Ovary (tissue), 9 donors: ENCODE data around the gene PHLDA2. TPM values are rescaled to one million over a fixed set of nuclear protein-coding genes. Genes with fewer than 3 reads are reported as not detected.

Experiments
- DNase-seq, 5 donors: peaks; one replicate each; pipeline ENCODE4 v3.0.0-alpha.2; 2019 to 2020
- H3K27ac ChIP-seq, 2 donors: fragments of 200-600 bp; one replicate each; pipeline versions ENCODE4 v1.5.1 to v1.8.0; 2019 to 2022
- H3K27me3 ChIP-seq: fragments of 200-600 bp; one replicate; pipeline ENCODE4 v1.8.0; 2022
- H3K36me3 ChIP-seq: fragments of 200-600 bp; sonication (generic); one replicate; pipeline ENCODE4 v1.5.1; 2019
- H3K4me1 ChIP-seq: one replicate; pipeline ENCODE4 v1.8.1; 2013; ENCODE audit warnings: mild to moderate bottlenecking, moderate library complexity; ENCODE audit not compliant: insufficient read depth
- H3K4me3 ChIP-seq: fragments of 200-600 bp; sonication (generic); one replicate; pipeline ENCODE4 v1.5.1; 2017
- H3K9me3 ChIP-seq, 2 donors: fragments of 200-600 bp in 1 of 2; sonication (generic) in 1 of 2; one replicate each; pipeline versions ENCODE4 v1.5.1 to v1.8.1; 2013 to 2019; ENCODE audit warnings: mild to moderate bottlenecking in 1 of 2, moderate library complexity in 1 of 2
- CTCF ChIP-seq, 3 donors: fragments of 450-650 bp in 2 of 3; fragments of 200-600 bp in 1 of 3; IDR thresholded peaks; one replicate each; pipeline versions ENCODE4 v1.5.1 to v1.8.0; 2016 to 2022; ENCODE audit warnings: antibody characterized with exemption in 3 of 3, mild to moderate bottlenecking in 1 of 3
- EP300 ChIP-seq: sonication (generic); formaldehyde crosslinking; IDR thresholded peaks from one replicate; pipeline ENCODE4 v1.6.1; 2017; ENCODE audit warnings: antibody characterized with exemption
- POLR2A ChIP-seq: fragments of 450-650 bp; IDR thresholded peaks from one replicate; pipeline ENCODE4 v1.6.1; 2017; ENCODE audit warnings: antibody characterized with exemption, mild to moderate bottlenecking, moderate library complexity
- WGBS, 3 donors: extraction: QIAGEN DNeasy Blood & Tissue Kit in 1 of 3; methylation state at CpG; one replicate each; pipeline versions ENCODE4 v1.1.5 to v1.1.7; 2013 to 2017; 5-methylcytosine and 5-hydroxymethylcytosine counted together
- intact Hi-C, 4 donors: fragments of 100-400 bp; cut with DNase I; formaldehyde crosslinking; loops; one replicate each; pipeline versions ENCODE4 v1.11.0 to v1.15.1; 2022 to 2023
- polyA plus RNA-seq, 2 donors: library from polyadenylated mRNA; stranded (reverse); fragments of 200-250 nt in 1 of 2; fragments of 350-450 nt in 1 of 2; fragmentation: Illumina TruSeq in 1 of 2; extraction: RNeasy Lipid Tissue Mini Kit (QIAGEN cat#74804) in 1 of 2; gene quantifications; one replicate each; pipeline ENCODE4 v1.2.3, GENCODE V29; 2013 to 2014
- total RNA-seq, 7 donors: library from RNA; depleted of rRNA in 2 of 7; stranded (reverse); fragments of >200 nt in 2 of 7; fragmentation: NEBNext Ultra II Directional in 3 of 7; extraction: Animal tissue kit (Norgen Biotek cat#: 25700) in 3 of 7; gene quantifications; one replicate each; pipeline versions ENCODE4 v1.1.0 to v1.2.4, GENCODE V29; 2016 to 2023
- donor health status: DM: no; HTN: no; CAD: no; lungs with moderate emphysema.
- donor health status: DM: no; HTN: no; CAD: no.
- donor health status: Bipolar disorder and iron deficiency.
- donor health status: DM: yes; HTN: yes; CAD: no.
- donor health status: DM: no; HTN: no; CAD: no.
- donor health status: DM: yes; HTN: yes; CAD: no.

PHLDA2 gene
- total and polyA plus RNA-seq, 9 donors, result 0.60 to 11.3 (median 1.7) TPM; not detected in 1

GRCh38 chr11:2945031-2945756, 16.0 kb upstream of the PHLDA2 start:
- peak; percentile 87 to 93 (median 88) for DNase-seq
- 3% methylated on average over 16 of the region's 16 CpGs for WGBS, 3 donors
- Histone ChIP-seq H3K9me3 (no peaks in the 10 kb centered on the region), H3K27me3 (no peaks in the 10 kb centered on the region), H3K4me3 (peak overlapping the region; percentile 27), H3K27ac (peak overlapping the region in 1 of 2 donors; percentile 41), H3K36me3 (no peaks in the 10 kb centered on the region), H3K4me1 (peaks cover 9% of the 10 kb centered on the region)
- TF ChIP-seq CTCF (IDR thresholded peaks at IDR 0.05), result no peak
- no peak for TF ChIP-seq EP300
- no peak for TF ChIP-seq POLR2A
- intact Hi-C loops, result no loop called here

GRCh38 chr11:2944530-2944929, 15.3 kb upstream of the PHLDA2 start:
- no peaks in the 10 kb centered on the region for H3K9me3 ChIP-seq
- 76 to 88% (median 80%) methylated on average over 18 to 24 of the region's 24 CpGs for whole genome bisulfite sequencing, 3 donors
- intact Hi-C loops, result no loop called here
- TF ChIP-seq EP300 (no peak), POLR2A (no peak), CTCF (IDR thresholded peaks at IDR 0.05) (no peak)
- no peaks in the 10 kb centered on the region for H3K27me3 ChIP-seq
- H3K4me1 ChIP-seq, result peaks cover 11% of the 10 kb centered on the region
- H3K27ac ChIP-seq, result no peak overlapping the region
- no peaks in the 10 kb centered on the region for H3K36me3 ChIP-seq
- peak in 1 of 5 donors; percentile 38 for DNase-seq
- H3K4me3 ChIP-seq, result no peak overlapping the region

- Histone ChIP-seq H3K27me3 (no peaks in the 10 kb centered on the region), H3K9me3 (no peaks in the 10 kb centered on the region), H3K4me3 (no peak overlapping the region), H3K27ac (no peak overlapping the region), H3K36me3 (no peaks in the 10 kb centered on the region), H3K4me1 (peaks cover 11% of the 10 kb centered on the region)
- TF ChIP-seq POLR2A, result no peak
- no peak for TF ChIP-seq CTCF (IDR thresholded peaks at IDR 0.05)
- no peak for TF ChIP-seq EP300
- peak in 1 of 5 donors; percentile 41 for DNase-seq
- intact Hi-C loops, result no loop called here
- 61 to 76% (median 70%) methylated on average over 11 to 12 of the region's 12 CpGs for WGBS, 3 donors
These were observed 14.5 kb upstream of the PHLDA2 start for GRCh38 chr11:2943711-2944118.

GRCh38 chr11:2942872-2943710, 13.9 kb upstream of the PHLDA2 start:
- H3K27ac ChIP-seq, result no peak overlapping the region
- no peak for DNase-seq

More at GRCh38 chr11:2942872-2943710, 13.9 kb upstream of the PHLDA2 start:
- Histone ChIP-seq H3K27me3 (no peaks in the 10 kb centered on the region), H3K9me3 (no peaks in the 10 kb centered on the region), H3K36me3 (no peaks in the 10 kb centered on the region), H3K4me1 (peaks cover 11% of the 10 kb centered on the region), H3K4me3 (no peak overlapping the region)
- no peak for TF ChIP-seq POLR2A
- no peak for TF ChIP-seq EP300
- TF ChIP-seq CTCF (IDR thresholded peaks at IDR 0.05), result no peak
- intact Hi-C loops, result no loop called here
- 72 to 79% (median 78%) methylated on average over 15 of the region's 15 CpGs for WGBS, 3 donors
